GM21390 (cell line): ENCODE measurements around the gene NOS3.
"Not testable (repeated sequence)": the region's sequence is repeated elsewhere in the genome, so short reads cannot be mapped to it uniquely, and the experiment has no call there.

Experiments
- ATAC-seq: cut with Tn5 transposase; IDR thresholded peaks from one replicate; pipeline ENCODE4 v1.9.1; 2021; ENCODE audit not compliant: unreplicated experiment

NOS3 gene

GRCh38 chr7:151032936-151033863 lies 42.4 kb downstream of the NOS3 start:
- ATAC-seq, result no peak

GRCh38 chr7:151033864-151034249 lies 43.0 kb downstream of the NOS3 start:
- ATAC-seq, result no peak

GRCh38 chr7:151034312-151035025 lies 43.7 kb downstream of the NOS3 start:
- ATAC-seq, result no peak

- no peak for ATAC-seq
Observed at GRCh38 chr7:151035026-151035717, 44.4 kb downstream of the NOS3 start.

- ATAC-seq, result no peak
Observed at GRCh38 chr7:151035902-151036301, 45.1 kb downstream of the NOS3 start.

GRCh38 chr7:151038951-151039849 lies 48.4 kb downstream of the NOS3 start:
- ATAC-seq, result no peak

- no peak for ATAC-seq
Observed at GRCh38 chr7:151039850-151040548, 49.2 kb downstream of the NOS3 start.

- ATAC-seq, result no peak
Observed at GRCh38 chr7:151040616-151041375, 50.0 kb downstream of the NOS3 start.

GRCh38 chr7:151043449-151043848 lies 52.6 kb downstream of the NOS3 start:
- not testable (repeated sequence) for ATAC-seq

GRCh38 chr7:151043959-151044358 lies 53.1 kb downstream of the NOS3 start:
- no peak for ATAC-seq

- no peak for ATAC-seq
Observed at GRCh38 chr7:151045262-151045661, 54.4 kb downstream of the NOS3 start.

GRCh38 chr7:151045967-151046366 lies 55.1 kb downstream of the NOS3 start:
- no peak for ATAC-seq

GRCh38 chr7:151046603-151047573 lies 56.1 kb downstream of the NOS3 start:
- ATAC-seq, result no peak

GRCh38 chr7:151047976-151048815 lies 57.4 kb downstream of the NOS3 start, which contains the start of gene ASIC3:
Gene ASIC3, plus strand, starts transcription at chr7:151048531. Its CDS starts 355 bp downstream, at chr7:151048886.
- no peak for ATAC-seq

GRCh38 chr7:151048911-151049463 lies 58.2 kb downstream of the NOS3 start:
- ATAC-seq, result no peak

- no peak for ATAC-seq
Observed at GRCh38 chr7:151051108-151051507, 60.3 kb downstream of the NOS3 start.

GRCh38 chr7:151053096-151053495 lies 62.3 kb downstream of the NOS3 start:
- no peak for ATAC-seq
